HepG2 (cell line): ENCODE measurements around the gene ENTREP3. TPM values are rescaled to one million over a fixed set of nuclear protein-coding genes. Genes with fewer than 3 reads are reported as not detected.

Experiments
- AHDC1 ChIP-seq: sonication (generic); formaldehyde crosslinking; IDR thresholded peaks from 2 replicates; pipeline ENCODE4 v1.5.1; 2020; ENCODE audit warnings: mild to moderate bottlenecking, missing genetic modification reagents, borderline replicate concordance
- EP300 ChIP-seq, 3 experiments: sonication (generic) in 1 of 3; formaldehyde crosslinking in 1 of 3; IDR thresholded peaks; 2 replicates each; pipeline versions ENCODE4 v1.5.1 to v1.6.1; 2011 to 2020; ENCODE audit warnings: low read depth in 2 of 3, low read length in 2 of 3, borderline replicate concordance in 1 of 3, improper control_type of control experiment in 1 of 3, mild to moderate bottlenecking in 1 of 3, missing genetic modification reagents in 1 of 3, moderate library complexity in 1 of 3
- HNRNPLL ChIP-seq: fragments of 200-400 bp; formaldehyde crosslinking; IDR thresholded peaks from 2 replicates; pipeline ENCODE4 v1.6.1; 2017; ENCODE audit warnings: mild to moderate bottlenecking, low read depth, low read length; ENCODE audit not compliant: poor library complexity, severe bottlenecking
- MXD1 ChIP-seq: sonication (generic); formaldehyde crosslinking; IDR thresholded peaks from 2 replicates; pipeline ENCODE4 v1.4.0; 2020; ENCODE audit warnings: mild to moderate bottlenecking, missing genetic modification reagents
- NFKB2 ChIP-seq: sonication (generic); formaldehyde crosslinking; IDR thresholded peaks from 2 replicates; pipeline ENCODE4 v1.4.0; 2020; ENCODE audit warnings: missing genetic modification reagents, borderline replicate concordance
- POLR2AphosphoS5 ChIP-seq: IDR thresholded peaks from 2 replicates; pipeline ENCODE4 v1.6.1; 2012; ENCODE audit warnings: low read depth, low read length
- RBFOX2 ChIP-seq: fragments of 200-400 bp; formaldehyde crosslinking; IDR thresholded peaks from 2 replicates; pipeline ENCODE4 v1.6.1; 2017; ENCODE audit warnings: low read depth, mild to moderate bottlenecking, low read length
- SIX4 ChIP-seq: sonication (generic); formaldehyde crosslinking; IDR thresholded peaks from 2 replicates; pipeline ENCODE4 v1.4.0; 2020; ENCODE audit warnings: missing genetic modification reagents
- TBX2 ChIP-seq: sonication (generic); formaldehyde crosslinking; IDR thresholded peaks from 2 replicates; pipeline ENCODE4 v1.5.0; 2020; ENCODE audit warnings: missing genetic modification reagents, mild to moderate bottlenecking, borderline replicate concordance
- ZC3H13 ChIP-seq: sonication (generic); formaldehyde crosslinking; IDR thresholded peaks from 2 replicates; pipeline ENCODE4 v1.8.1; 2023; ENCODE audit warnings: mild to moderate bottlenecking, missing genetic modification reagents, moderate library complexity
- ZGPAT ChIP-seq: IDR thresholded peaks from 2 replicates; pipeline ENCODE4 v1.6.1; 2016; ENCODE audit warnings: mild to moderate bottlenecking
- ZKSCAN5 ChIP-seq: sonication (generic); formaldehyde crosslinking; IDR thresholded peaks from 2 replicates; pipeline ENCODE4 v1.5.1; 2020; ENCODE audit warnings: mild to moderate bottlenecking, missing genetic modification reagents
- ZNF280D ChIP-seq: sonication (generic); formaldehyde crosslinking; IDR thresholded peaks from 2 replicates; pipeline ENCODE4 v1.5.1; 2020; ENCODE audit warnings: mild to moderate bottlenecking, missing genetic modification reagents
- ZNF343 ChIP-seq: sonication (generic); formaldehyde crosslinking; IDR thresholded peaks from 2 replicates; pipeline ENCODE4 v1.4.0; 2020; ENCODE audit warnings: mild to moderate bottlenecking, missing genetic modification reagents
- polyA plus RNA-seq, 8 experiments: library from polyadenylated mRNA; depleted of rRNA in 3 of 8; stranded (reverse) in 7 of 8; unstranded in 1 of 8; fragments of >200 nt; fragmentation: Illumina TruSeq in 4 of 8; extraction: Trizol in 4 of 8; gene quantifications; 2 replicates each; pipeline versions ENCODE4 v1.2.1 to v1.2.3, GENCODE V29; 2011 to 2016; ENCODE audit warnings: low read depth in 4 of 8, missing spikeins in 1 of 8, mixed read lengths in 1 of 8; ENCODE audit not compliant: insufficient read depth in 1 of 8
- total RNA-seq, 5 experiments: library from RNA; depleted of rRNA; stranded (reverse); fragments of >200 nt; fragmentation: Illumina TruSeq; extraction: Trizol; gene quantifications; 2 replicates each; pipeline ENCODE4 v1.2.3, GENCODE V29; 2016; ENCODE audit warnings: low read depth in 1 of 5
- TF ChIP-seq, protein P1 (sequence below): sonication (generic); formaldehyde crosslinking; IDR thresholded peaks from 2 replicates; pipeline ENCODE4 v1.8.0; 2022; ENCODE audit warnings: low read depth, missing genetic modification reagents

Gene ENTREP3
- total and polyA plus RNA-seq, 2 of the 13 experiments (the other 11 are each of a cell fraction or from before 2014, with no cell fraction given) = 4.1 to 9.9 TPM

GRCh38 chr1:155250633-155251449 is 4.4 kb downstream of the ENTREP3 start (continued):
- TF ChIP-seq ZGPAT (CRISPR knock-in tag) = no peak
- no peak for TF ChIP-seq ZNF343 (CRISPR knock-in tag)
- TF ChIP-seq ZNF280D (CRISPR knock-in tag) = no peak; the same call in 1 of the 2 replicates
- TF ChIP-seq RBFOX2 = peak; percentile 48
- no peak for TF ChIP-seq NFKB2 (CRISPR knock-in tag)
- 0 out of 2 replicates have a peak, but pooled peaks have one; percentile 36 for TF ChIP-seq AHDC1 (CRISPR knock-in tag)
- TF ChIP-seq, protein P1, sequence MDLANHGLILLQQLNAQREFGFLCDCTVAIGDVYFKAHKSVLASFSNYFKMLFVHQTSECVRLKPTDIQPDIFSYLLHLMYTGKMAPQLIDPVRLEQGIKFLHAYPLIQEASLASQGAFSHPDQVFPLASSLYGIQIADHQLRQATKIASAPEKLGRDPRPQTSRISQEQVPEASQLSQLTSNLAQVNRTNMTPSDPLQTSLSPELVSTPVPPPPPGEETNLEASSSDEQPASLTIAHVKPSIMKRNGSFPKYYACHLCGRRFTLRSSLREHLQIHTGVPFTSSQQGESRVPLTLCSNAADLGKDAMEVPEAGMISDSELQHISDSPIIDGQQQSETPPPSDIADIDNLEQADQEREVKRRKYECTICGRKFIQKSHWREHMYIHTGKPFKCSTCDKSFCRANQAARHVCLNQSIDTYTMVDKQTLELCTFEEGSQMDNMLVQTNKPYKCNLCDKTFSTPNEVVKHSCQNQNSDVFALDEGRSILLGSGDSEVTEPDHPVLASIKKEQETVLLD (CRISPR knock-in tag) = no peak
- TF ChIP-seq TBX2 = peak; percentile 41; the same call in 1 of the 2 replicates
- no peak for TF ChIP-seq MXD1 (CRISPR knock-in tag)
- no peak for TF ChIP-seq ZKSCAN5 (CRISPR knock-in tag)
- no peak for TF ChIP-seq POLR2AphosphoS5
- TF ChIP-seq SIX4 (CRISPR knock-in tag) = no peak
- no peak for TF ChIP-seq ZC3H13 (CRISPR knock-in tag)
- TF ChIP-seq EP300 (IDR thresholded peaks at IDR 0.05; ENCODE audit: low read depth in 2 of 2, low read length in 2 of 2) = no peak
- no peak for TF ChIP-seq EP300 (CRISPR knock-in tag; IDR thresholded peaks at IDR 0.05; ENCODE audit: borderline replicate concordance)
- peak; percentile 22 for TF ChIP-seq HNRNPLL
